Transverse colon (tissue), 4 donors: ENCODE measurements around the gene ARSG. TPM values are rescaled to one million over a fixed set of nuclear protein-coding genes. Genes with fewer than 3 reads are reported as not detected.

Source experiments
- DNase-seq: peaks from one replicate; pipeline ENCODE4 v3.0.0-alpha.2; 2019
- H3K27ac ChIP-seq, 4 donors: fragments of 200-600 bp; sonication (generic); 2 replicates each; pipeline ENCODE4 v1.5.1; 2016 to 2018; ENCODE audit warnings: inconsistent platforms in 4 of 4
- H3K27me3 ChIP-seq: fragments of 200-600 bp; sonication (generic); 2 replicates; pipeline ENCODE4 v1.5.1; 2017; ENCODE audit warnings: inconsistent platforms
- H3K36me3 ChIP-seq, 4 donors: fragments of 200-600 bp; sonication (generic); 2 replicates each; pipeline ENCODE4 v1.5.1; 2017 to 2019; ENCODE audit warnings: inconsistent platforms in 4 of 4
- H3K4me1 ChIP-seq, 4 donors: fragments of 200-600 bp; sonication (generic); 2 replicates each; pipeline ENCODE4 v1.5.1; 2017 to 2020; ENCODE audit warnings: inconsistent platforms in 4 of 4
- H3K4me3 ChIP-seq, 4 donors: fragments of 200-600 bp; sonication (generic); 1 replicate in 1 of 4; 2 replicates in 3 of 4; pipeline versions ENCODE4 v1.5.1 to v1.6.1; 2017 to 2019; ENCODE audit warnings: inconsistent platforms in 4 of 4
- H3K9me3 ChIP-seq, 2 donors: fragments of 200-600 bp; sonication (generic); 2 replicates each; pipeline ENCODE4 v1.5.1; 2017 to 2019; ENCODE audit warnings: inconsistent platforms in 2 of 2
- EP300 ChIP-seq: sonication (generic); formaldehyde crosslinking; IDR thresholded peaks from one replicate; pipeline ENCODE4 v1.6.1; 2017; ENCODE audit warnings: antibody characterized with exemption, low read depth
- POLR2A ChIP-seq: fragments of 450-650 bp; IDR thresholded peaks from one replicate; pipeline ENCODE4 v1.6.1; 2016; ENCODE audit warnings: antibody characterized with exemption, mild to moderate bottlenecking, moderate library complexity
- POLR2AphosphoS5 ChIP-seq, 3 donors: sonication (generic); formaldehyde crosslinking; IDR thresholded peaks; one replicate each; pipeline ENCODE4 v1.6.1; 2016; ENCODE audit warnings: antibody characterized with exemption in 3 of 3
- WGBS, 2 donors: methylation state at CpG; one replicate each; pipeline ENCODE4 v1.1.5; 2018; ENCODE audit warnings: low coverage in 1 of 2; 5-methylcytosine and 5-hydroxymethylcytosine counted together
- in situ Hi-C, 4 donors: fragments of 200-750 bp; cut with MboI; loops; one replicate each; pipeline versions ENCODE4 v1.15.0 to v1.15.1; 2017; ENCODE audit warnings: low sequenced_read_pairs in 3 of 4, low pct_ligation_motif_present in 1 of 4, low pct_unique_long_range_greater_than_20kb in 1 of 4
- intact Hi-C: fragments of 100-400 bp; cut with DNase I; formaldehyde crosslinking; loops from one replicate; pipeline ENCODE4 v1.15.1; 2023; ENCODE audit warnings: low total_unique reads
- total RNA-seq, 4 donors: library from RNA; depleted of rRNA; stranded (reverse); fragments of >200 nt; gene quantifications; one replicate each; pipeline ENCODE4 v1.1.0, GENCODE V29; 2016
- TF ChIP-seq, protein P1 (sequence below), 5 experiments: fragments of 200-600 bp in 3 of 5; fragments of 450-650 bp in 2 of 5; sonication (generic) in 3 of 5; IDR thresholded peaks; 1 replicate in 2 of 5; 2 replicates in 3 of 5; pipeline ENCODE4 v1.5.1; 2016 to 2017; ENCODE audit warnings: antibody characterized with exemption in 5 of 5, inconsistent platforms in 3 of 5, mild to moderate bottlenecking in 2 of 5, moderate library complexity in 1 of 5

The ARSG gene
- total RNA-seq, 4 donors from 2014 or later: 0.41 to 4.4 (median 1.6) TPM; not detected in 1

DNA sequence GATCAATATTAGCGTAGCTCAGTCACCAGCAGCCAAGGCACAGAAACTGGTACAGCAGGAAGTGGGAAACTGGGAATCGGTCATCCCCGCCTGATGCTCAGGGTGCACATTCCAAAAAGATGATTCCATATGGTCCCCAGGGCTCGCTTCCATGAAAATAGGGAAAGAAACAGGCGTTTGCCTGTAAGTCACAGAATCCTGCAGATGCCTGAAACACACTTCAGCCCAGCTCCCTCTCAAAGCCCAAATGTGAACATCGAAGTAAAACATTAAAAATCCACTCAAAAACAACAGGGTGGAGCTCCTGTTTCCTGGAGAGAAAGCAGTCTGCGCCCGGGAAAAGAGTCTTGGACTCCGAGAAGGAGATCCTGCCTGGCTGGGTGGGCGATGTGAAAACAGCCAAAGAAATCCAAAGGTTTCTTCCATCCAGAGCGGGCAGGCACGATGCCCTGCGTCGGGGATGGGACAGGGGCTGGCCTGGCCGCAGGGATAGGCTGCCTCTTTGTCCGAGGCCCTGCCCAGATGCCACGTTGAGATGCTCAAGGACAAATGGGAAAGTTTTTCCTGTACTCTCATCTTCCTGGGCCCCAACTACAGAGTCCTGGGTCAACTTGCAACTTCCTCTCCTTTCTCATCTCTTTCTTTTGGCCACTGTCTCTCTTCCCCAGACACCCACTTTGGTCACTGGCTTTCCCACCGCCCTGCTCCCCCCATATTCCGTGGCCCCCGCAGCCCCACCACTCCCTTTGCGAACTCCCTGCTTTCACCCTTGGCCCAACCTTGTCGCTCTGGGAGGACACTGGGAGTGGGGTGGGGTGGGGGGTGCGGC is 165.3 kb downstream of the ARSG start:
- Histone ChIP-seq H3K27me3 (no peaks in the 10 kb centered on the region), H3K9me3 (no peaks in the 10 kb centered on the region), H3K4me3 (peak overlapping the region; percentile 64 to 89 (median 76)), H3K36me3 (no peaks in the 10 kb centered on the region), H3K4me1 (peaks cover 14 to 58% (median 39%) of the 10 kb centered on the region in 4 donors), H3K27ac (peak overlapping the region; percentile 96 to 99 (median 98))
- peak; percentile 82 for DNase-seq
- WGBS, 2 donors: 10 to 25% methylated on average over 8 to 23 of the region's 23 CpGs
- peak; percentile 60 to 66 (median 63) for TF ChIP-seq POLR2AphosphoS5 (IDR thresholded peaks at IDR 0.05)
- TF ChIP-seq POLR2A: peak; percentile 70
- no peak for TF ChIP-seq EP300
- TF ChIP-seq, protein P1, sequence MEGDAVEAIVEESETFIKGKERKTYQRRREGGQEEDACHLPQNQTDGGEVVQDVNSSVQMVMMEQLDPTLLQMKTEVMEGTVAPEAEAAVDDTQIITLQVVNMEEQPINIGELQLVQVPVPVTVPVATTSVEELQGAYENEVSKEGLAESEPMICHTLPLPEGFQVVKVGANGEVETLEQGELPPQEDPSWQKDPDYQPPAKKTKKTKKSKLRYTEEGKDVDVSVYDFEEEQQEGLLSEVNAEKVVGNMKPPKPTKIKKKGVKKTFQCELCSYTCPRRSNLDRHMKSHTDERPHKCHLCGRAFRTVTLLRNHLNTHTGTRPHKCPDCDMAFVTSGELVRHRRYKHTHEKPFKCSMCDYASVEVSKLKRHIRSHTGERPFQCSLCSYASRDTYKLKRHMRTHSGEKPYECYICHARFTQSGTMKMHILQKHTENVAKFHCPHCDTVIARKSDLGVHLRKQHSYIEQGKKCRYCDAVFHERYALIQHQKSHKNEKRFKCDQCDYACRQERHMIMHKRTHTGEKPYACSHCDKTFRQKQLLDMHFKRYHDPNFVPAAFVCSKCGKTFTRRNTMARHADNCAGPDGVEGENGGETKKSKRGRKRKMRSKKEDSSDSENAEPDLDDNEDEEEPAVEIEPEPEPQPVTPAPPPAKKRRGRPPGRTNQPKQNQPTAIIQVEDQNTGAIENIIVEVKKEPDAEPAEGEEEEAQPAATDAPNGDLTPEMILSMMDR (IDR thresholded peaks at IDR 0.05): no peak
- in situ Hi-C loops: loop anchor here in 2 of 4 donors (10.0 to 25.0 kb wide), 2 partner anchors 202 to 294 kb away; no protein-coding TSS in a partner anchor
- intact Hi-C loops: no loop called here

DNA sequence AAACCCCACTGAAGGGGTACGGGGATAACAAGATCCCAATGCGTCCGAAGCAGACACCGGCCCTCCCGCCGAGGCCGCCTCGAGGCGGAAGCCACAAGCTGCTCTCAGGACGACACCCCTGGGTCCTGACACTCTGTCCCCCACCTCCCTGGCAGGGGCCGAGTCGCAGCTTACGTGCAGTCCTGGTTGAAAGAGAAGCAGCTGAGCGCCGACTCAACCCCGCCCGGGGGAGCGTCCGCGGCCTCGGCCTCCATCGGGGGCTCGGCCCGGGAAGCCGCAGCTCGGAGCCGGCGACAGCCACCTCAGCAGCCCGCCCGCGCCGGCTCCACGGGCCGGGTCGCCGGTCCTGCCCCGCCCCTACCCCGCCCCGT is 165.9 kb downstream of the ARSG start, which contains the start of gene WIPI1:
WIPI1 (minus strand) TSS at position 329 of the 371 bp plus-strand sequence; CDS start at position 254, 75 bp downstream.
- H3K27me3 ChIP-seq: no peaks in the 10 kb centered on the region
- H3K9me3 ChIP-seq: no peaks in the 10 kb centered on the region
- H3K27ac ChIP-seq: peak within 1 kb of the TSS; percentile 96 to 99 (median 98)
- H3K4me1 ChIP-seq: peaks cover 14 to 57% (median 36%) of the 10 kb centered on the region in 4 donors
- TF ChIP-seq POLR2A: peak; percentile 7
- no peak for TF ChIP-seq EP300
- TF ChIP-seq POLR2AphosphoS5 (IDR thresholded peaks at IDR 0.05): peak in 1 of 3 donors; percentile 35
- no peaks in the 10 kb centered on the region for H3K36me3 ChIP-seq
- in situ Hi-C loops (loop anchor here in 2 of 4 donors (10.0 to 25.0 kb wide), 2 partner anchors 202 to 295 kb away; no protein-coding TSS in a partner anchor), intact Hi-C loops (no loop called here)
- 0% methylated on average over 3 of the region's 39 CpGs; no CpG with 5 or more reads in 1 of the 2 donors for whole genome bisulfite sequencing, 2 donors
- H3K4me3 ChIP-seq: peak within 1 kb of the TSS; percentile 64 to 89 (median 76)
- DNase-seq: peak; percentile 58

DNA sequence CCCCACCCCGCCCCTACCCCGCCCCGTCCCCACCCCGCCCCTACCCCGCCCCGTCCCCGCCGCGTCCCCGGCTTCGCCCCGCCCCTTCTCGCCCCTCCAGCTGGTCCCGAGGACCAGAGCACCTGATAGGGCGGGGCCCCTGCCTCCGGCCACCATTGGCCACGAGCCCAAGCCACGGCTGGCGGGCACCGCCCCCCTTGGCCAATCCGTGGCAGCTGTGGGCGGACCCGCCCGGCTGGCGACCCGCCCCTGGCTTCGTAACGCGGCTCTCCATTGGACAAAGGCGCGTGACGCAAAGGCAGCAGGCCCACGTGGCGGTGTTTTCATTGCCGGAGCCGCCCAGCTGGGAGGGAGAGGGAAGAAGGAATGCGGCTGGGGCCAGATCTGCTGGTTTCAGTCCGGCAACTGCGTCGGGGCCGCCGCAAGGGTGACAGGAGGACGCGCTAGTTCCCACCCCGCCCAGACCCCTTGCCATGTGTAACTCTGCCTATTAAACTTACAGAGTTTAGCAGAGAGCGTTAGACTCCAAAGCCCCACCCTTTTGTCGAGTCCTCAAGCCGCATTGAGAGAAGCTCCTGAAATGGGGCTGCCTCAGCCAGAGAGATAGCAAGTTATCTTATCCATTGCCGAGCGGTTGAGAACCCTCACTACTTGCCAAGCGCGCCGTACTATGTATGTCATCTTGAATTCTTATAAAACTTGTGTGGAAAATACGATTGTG is 166.4 kb downstream of the ARSG start:
- TF ChIP-seq POLR2AphosphoS5 (IDR thresholded peaks at IDR 0.05) (peak; percentile 93 to 96 (median 93)), EP300 (no peak), POLR2A (peak; percentile 85)
- TF ChIP-seq, protein P1 (IDR thresholded peaks at IDR 0.05): peak in 2 of 5 experiments; percentile 27 to 32
- intact Hi-C loops: no loop called here
- H3K4me3 ChIP-seq: peak overlapping the region; percentile 40 to 89 (median 76)
- H3K27me3 ChIP-seq: no peaks in the 10 kb centered on the region
- no peaks in the 10 kb centered on the region for H3K9me3 ChIP-seq
- H3K36me3 ChIP-seq: no peaks in the 10 kb centered on the region
- peak overlapping the region; percentile 96 to 99 (median 98) for H3K27ac ChIP-seq
- in situ Hi-C loops: loop anchor here in 2 of 4 donors (10.0 to 25.0 kb wide), 2 partner anchors 203 to 295 kb away; no protein-coding TSS in a partner anchor
- WGBS, 2 donors: 0% methylated on average over 6 to 35 of the region's 54 CpGs
- peaks cover 15 to 54% (median 34%) of the 10 kb centered on the region in 4 donors for H3K4me1 ChIP-seq
- DNase-seq: peak; percentile 99

GRCh38 chr17:68458260-68459036 is 167.2 kb downstream of the ARSG start:
- in situ Hi-C loops (loop anchor here in 2 of 4 donors (10.0 to 25.0 kb wide), 2 partner anchors 204 to 296 kb away; no protein-coding TSS in a partner anchor), intact Hi-C loops (no loop called here)
- Histone ChIP-seq H3K27ac (peak overlapping the region; percentile 77 to 99 (median 89)), H3K4me1 (peaks cover 16 to 48% (median 33%) of the 10 kb centered on the region in 4 donors), H3K4me3 (peak overlapping the region in 3 of 4 donors; percentile 48 to 89 (median 57)), H3K9me3 (no peaks in the 10 kb centered on the region), H3K27me3 (no peaks in the 10 kb centered on the region), H3K36me3 (no peaks in the 10 kb centered on the region)
- TF ChIP-seq EP300 (no peak), POLR2AphosphoS5 (IDR thresholded peaks at IDR 0.05) (no peak), POLR2A (no peak)
- TF ChIP-seq, protein P1 (IDR thresholded peaks at IDR 0.05): no peak
- no peak for DNase-seq
- 29 to 35% methylated on average over 12 of the region's 12 CpGs for WGBS, 2 donors
